Inflammatory macrophage treated with lipopolysaccharide for 1 hour (primary cell): ENCODE results near the gene AIDA.
"Not testable (repeated sequence)": the region's sequence is repeated elsewhere in the genome, so short reads cannot be mapped to it uniquely, and the experiment has no call there.

Experiments
- DNase-seq, 2 donors: peaks; one replicate each; pipeline ENCODE4 v3.0.0-alpha.2; 2020 to 2022

The AIDA gene

DNA sequence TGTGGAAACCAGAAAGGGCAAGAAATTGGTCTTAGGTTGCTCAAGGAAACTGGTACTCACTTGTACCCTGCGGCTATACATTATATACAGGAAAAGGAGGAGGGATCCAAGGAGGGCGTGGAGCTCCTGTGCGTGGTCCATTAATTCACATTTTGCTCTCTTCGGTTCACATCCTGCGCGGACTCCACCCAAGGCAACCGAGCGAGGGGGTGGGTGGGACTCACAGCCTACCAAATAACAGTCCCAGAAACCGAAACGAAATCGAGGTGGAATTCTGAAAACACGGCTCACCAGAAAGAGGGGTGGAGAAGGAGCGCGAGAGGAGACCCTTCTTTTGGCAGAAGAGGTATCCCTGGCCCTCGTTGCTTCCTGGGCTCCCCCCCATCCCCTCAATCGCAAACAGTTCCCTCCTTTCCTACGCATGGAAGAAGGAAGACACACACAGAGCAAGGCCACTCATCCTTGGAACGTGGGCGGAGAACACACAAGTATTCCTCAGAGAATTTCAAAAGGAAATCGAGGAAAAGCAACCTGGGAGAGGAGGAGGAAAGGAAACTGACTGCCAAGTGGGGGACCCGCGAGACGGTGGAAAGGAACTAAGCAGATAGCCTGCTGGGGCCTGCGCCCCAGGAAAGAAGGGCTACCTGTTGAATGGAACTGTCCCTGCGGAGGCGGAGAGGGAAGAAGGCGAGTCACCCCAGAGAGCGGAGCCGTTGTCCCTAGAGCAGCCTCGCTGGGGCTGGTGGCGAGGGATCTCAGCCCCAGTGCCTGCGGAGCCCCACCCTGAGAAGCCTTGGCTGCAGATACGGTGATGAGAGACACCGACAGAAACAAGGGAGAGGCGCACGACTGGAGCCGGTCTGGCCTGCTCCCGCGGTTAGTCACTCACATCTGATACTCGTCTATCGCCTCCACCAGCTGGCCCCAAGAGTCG lies 705 bp downstream of the AIDA start:
- DNase-seq: peak; percentile 53 to 67

DNA sequence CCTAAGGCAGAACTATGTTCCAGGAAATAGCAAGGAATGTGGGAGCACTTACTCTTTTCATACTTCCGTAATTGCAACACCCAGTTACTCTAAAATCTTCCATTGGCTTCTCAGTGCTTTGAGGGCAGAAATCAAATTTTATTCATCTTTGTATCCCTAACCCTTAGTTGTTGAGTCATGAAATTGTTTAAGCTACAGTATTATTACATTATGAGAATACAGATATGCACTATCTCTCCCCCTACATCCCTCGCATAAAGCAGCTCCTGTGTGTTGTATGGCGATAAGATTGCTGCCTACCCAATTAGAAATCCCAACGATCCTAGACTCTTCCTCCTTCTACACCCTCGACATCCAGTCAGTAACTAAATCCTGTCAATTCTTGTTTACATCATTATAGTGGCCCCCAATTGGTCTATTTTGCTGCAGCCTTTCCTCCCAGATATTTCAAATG lies 2.6 kb downstream of the AIDA start:
- DNase-seq: no peak

GRCh38 chr1:222706815-222707214 lies 5.5 kb downstream of the AIDA start:
- no peak for DNase-seq

DNA sequence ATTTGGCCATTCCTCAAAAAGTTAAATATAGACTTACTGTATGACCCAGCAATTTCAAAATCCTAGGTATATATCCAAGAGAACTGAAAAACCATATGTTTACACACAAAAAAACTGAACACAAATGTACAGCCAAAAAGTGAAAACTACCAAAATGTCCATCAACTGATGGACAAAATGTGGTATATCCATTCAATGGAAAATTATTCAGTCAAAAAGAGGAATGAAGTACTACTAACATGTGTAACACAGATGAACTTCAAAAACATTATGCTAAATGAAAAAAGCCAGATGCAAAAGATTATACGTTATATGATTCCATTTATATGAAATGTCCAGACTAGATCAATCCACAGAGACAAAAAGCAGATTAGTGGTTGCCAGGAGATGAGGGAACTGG lies 8.0 kb downstream of the AIDA start:
- DNase-seq: no peak

DNA sequence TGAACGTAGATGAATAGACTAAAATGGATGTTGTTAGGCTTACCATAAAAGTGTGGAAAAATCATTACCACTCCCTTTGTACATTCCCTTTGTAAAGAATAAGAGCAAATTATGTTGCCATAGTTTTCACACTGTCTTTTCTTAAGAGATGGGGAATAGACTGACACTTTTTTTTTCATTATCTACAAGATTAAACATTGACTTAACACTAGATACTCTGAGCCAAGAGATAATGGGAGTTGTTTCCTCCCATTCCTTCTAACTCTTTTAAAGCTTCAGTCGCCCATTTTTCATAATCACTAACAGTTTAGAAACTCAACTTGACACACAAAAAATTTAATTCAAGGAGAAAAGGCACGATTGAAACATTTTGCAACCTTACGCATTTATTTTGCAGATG lies 10.1 kb downstream of the AIDA start:
- DNase-seq: no peak

GRCh38 chr1:222697826-222698225 lies 14.5 kb downstream of the AIDA start:
- DNase-seq: no peak

GRCh38 chr1:222697203-222697602 lies 15.1 kb downstream of the AIDA start:
- DNase-seq: no peak

DNA sequence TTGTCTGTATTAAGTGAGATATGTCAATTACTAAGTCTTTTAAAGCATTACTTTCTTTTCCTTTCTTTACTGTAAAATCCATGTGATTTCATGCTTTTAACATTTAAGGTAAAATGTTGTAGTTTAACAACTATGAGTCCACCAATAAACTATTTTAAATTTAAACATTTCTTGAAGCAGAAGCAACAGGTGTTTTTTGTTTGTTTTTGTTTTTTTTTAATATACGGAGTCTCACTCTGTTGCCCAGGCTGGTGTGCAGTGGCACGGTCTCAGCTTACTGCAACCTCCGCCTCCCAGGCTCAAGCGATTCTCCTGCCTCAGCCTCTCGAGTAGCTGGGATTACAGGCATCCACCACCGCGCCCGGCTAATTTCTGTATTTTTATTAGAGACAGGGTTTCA lies 15.6 kb downstream of the AIDA start:
- no peak for DNase-seq

- no peak for DNase-seq
Measured at GRCh38 chr1:222694927-222695326, 17.4 kb downstream of the AIDA start.

DNA sequence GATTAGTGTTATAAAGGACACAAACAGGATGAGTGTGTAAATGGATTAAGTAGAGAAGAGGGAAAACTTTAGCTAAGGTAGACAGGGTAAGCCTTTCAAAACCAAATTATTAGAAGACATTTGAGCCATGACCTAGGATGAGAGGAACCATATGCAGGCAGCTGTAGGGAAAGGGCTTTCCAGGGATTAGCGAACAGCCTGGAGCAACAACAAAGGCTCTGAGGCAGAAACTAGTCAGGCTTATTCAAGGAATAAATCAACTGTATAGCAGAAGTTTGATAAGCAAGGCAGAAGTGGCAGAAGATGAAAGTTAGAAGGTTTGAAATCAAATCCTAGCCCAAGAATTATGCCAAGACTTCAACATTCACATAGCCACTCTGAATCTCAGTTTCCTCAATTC lies 21.3 kb downstream of the AIDA start:
- DNase-seq: no peak

GRCh38 chr1:222680080-222680479 lies 32.2 kb downstream of the AIDA start:
- no peak for DNase-seq

DNA sequence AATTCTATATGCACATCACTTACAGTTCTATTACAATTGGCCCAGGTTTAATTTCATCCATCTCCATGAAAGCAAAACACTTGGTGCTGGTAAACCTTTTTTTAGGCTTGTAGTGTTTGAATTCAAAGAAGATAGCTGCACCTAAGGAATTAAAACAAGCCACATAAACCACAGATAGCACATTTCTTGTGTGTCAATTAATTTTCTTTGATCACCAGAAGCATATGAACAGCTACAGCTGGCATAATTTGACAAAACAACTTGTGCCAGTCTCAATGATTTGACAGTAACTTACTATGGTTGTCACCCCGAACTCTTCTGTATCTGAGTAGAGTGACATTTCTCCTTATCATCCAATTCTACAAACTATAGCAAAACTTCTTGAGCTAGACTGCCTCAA lies 42.2 kb downstream of the AIDA start:
- DNase-seq: no peak

DNA sequence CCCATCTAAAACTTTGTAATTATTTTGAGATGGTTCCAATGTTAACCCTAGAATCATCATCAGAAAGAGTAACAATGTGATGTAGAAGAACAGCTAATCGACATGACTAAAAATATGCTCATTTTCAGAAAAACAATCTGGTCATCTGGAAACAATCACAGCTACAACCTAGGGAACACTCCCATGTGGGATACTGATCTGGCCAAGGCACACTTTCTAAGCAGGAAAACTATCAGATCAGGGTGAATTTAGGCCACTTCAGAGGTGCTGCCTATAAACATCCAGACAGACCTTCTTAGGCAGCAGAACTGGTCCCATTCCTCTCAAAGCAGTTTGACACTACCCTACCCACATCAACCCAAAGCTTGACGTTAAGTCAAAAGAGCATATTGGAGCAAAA lies 43.2 kb downstream of the AIDA start:
- DNase-seq: not testable (repeated sequence)

DNA sequence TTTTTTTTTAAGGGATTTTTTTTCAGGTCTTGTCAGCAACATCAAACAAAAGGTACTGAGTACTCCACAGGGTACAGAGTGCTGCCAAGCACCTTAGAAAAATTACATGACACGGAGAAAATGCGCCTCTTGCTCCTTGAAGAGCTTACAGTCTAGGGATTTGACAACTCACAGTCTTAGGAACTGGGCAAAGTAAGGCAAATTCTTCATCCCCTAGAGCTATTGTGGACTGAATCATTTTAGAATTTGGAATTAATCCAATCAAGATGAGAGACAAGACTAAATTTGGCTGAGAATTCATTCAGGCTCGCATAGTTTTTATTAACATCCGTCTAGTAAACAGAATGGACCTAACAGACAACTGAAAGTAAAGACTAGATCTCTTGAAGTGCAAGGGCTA lies 44.1 kb downstream of the AIDA start:
- DNase-seq: not testable (repeated sequence)

- DNase-seq: no peak
Measured at GRCh38 chr1:222665964-222666363, 46.3 kb downstream of the AIDA start.

DNA sequence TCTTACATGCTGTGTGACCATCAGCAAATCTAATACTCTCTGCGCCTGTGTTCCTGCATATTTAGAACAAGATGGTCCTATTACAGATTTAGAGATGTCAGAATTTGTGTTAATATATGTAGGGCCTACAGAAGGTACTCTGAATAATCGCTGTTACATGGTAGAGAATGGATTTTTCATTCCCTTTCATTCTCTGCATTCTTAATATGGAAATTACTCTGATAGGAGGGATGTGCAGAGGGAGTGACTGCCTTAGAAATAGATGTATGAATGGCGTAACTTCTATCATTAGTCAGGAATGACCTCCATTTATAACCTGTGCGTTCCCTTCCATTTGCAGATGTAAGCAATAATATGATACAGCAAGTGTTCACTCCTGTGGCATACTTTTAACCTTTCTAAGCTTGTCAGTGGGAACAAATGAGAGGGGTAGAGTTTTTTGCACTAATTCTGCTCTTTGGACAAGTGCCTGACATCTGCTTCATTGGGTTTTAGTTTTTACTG lies 48.8 kb downstream of the AIDA start:
- no peak for DNase-seq

GRCh38 chr1:222657899-222658298 lies 54.4 kb downstream of the AIDA start:
- no peak for DNase-seq

- peak in 1 of 2 donors; percentile 35 for DNase-seq
Measured at GRCh38 chr1:222656391-222657155, 55.7 kb downstream of the AIDA start.

- DNase-seq: peak; percentile 94 to 98
Measured at GRCh38 chr1:222654849-222655248, 57.4 kb downstream of the AIDA start.

DNA sequence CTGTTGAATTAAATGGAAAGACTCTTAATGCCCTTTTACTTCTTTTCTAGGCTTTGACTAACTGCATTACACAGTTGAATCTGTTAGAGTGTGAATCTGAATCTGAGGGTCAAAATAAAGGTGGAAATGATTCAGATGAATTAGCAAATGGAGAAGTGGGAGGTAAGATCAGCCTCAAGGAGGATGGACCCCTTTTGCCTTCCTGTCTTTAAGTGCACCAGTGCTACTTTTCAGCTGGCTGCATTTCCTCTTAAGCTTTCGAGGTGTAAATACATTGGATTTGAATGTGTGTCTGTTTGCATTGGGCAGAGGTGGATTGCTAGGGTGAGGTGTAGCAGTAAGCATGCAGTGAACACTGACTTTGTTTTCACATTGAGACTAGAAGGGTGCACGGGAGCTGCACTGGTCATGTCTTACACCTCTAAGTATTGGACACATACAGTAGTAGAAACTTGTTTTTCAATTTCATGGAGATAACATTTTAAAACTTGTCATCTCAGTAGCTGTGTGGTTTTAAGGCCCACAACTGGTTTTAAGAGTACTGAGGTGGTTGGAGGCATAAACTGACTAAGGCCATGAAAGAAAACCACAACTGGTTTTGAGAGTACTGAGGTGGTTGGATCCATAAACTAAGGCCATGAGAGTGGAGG lies 59.0 kb downstream of the AIDA start:
- no peak for DNase-seq

GRCh38 chr1:222652676-222653075 lies 59.6 kb downstream of the AIDA start:
- no peak for DNase-seq

GRCh38 chr1:222644636-222644980 lies 67.7 kb downstream of the AIDA start:
- no peak for DNase-seq

- peak; percentile 99 for DNase-seq
Measured at GRCh38 chr1:222643938-222644635, 68.2 kb downstream of the AIDA start.
